Measurements from ENCODE around the gene OR6V1. TPM values are rescaled to one million over a fixed set of nuclear protein-coding genes. Genes with fewer than 3 reads are reported as not detected.

OR6V1 gene
- total RNA-seq, 3 donors from 2014 or later (not counting 1 experiment from before 2014, with no cell fraction given) = not detected

DNA sequence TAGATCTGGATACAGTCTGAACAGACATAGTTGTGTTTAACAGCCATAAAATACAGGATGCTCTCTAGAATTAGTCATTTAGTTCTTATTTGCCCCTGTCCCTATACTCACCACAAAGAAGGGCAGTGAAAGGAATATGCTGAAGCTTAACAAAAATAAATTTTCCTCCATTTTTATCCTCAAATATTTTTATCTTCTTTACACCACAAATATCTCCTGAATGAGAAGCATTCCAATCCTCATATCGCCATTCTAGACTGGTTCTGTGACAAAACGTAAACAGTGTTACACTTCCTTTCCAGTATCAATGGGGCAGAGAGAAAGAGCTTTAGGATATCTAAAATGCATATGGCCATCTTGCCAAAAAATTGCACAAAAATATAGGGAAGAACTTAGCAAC, 26.8 kb upstream of the OR6V1 start:
- ATAC-seq = no peak
- no peak for DNase-seq
- H3K36me3 Mint-ChIP-seq = no peaks in the 10 kb centered on the region
- H3K4me1 Mint-ChIP-seq = no peaks in the 10 kb centered on the region
- H3K36me3 ChIP-seq (ENCODE audit: control insufficient read depth, insufficient read depth, low read length) = no peaks in the 10 kb centered on the region
- no peaks in the 10 kb centered on the region for H3K9me3 ChIP-seq (ENCODE audit: control insufficient read depth, insufficient read depth, low read length)
- H3K4me3 ChIP-seq (ENCODE audit: low read length) = no peak overlapping the region
- no peak overlapping the region for H3K27ac ChIP-seq (ENCODE audit: low read length)
- H3K9me3 Mint-ChIP-seq = no peaks in the 10 kb centered on the region
- H3K27me3 ChIP-seq (ENCODE audit: control insufficient read depth, insufficient read depth, low read length) = no peaks in the 10 kb centered on the region
- H3K27ac Mint-ChIP-seq = no peak overlapping the region
- intact Hi-C loops (cut with micrococcal nuclease) = no loop called here
- H3K4me3 Mint-ChIP-seq = no peak overlapping the region
- peaks cover 21 to 30% of the 10 kb centered on the region in 2 donors for H3K27me3 Mint-ChIP-seq (ENCODE audit: low read depth in 2 of 2)
- no peak for TF ChIP-seq CTCF (IDR thresholded peaks at IDR 0.05)
- 100% methylated on average over 2 of the region's 2 CpGs for WGBS (ENCODE audit: insufficient coverage)
- H3K4me1 ChIP-seq (ENCODE audit: control insufficient read depth, insufficient read depth, low read length) = no peaks in the 10 kb centered on the region

GRCh38 chr7:143027032-143027431, 25.1 kb upstream of the OR6V1 start, which contains the start of gene OR9A2:
Gene OR9A2 (minus strand): TSS chr7:143027132. CDS start chr7:143027132, 0 bp downstream.
- Mint-ChIP-seq H3K4me1 (no peaks in the 10 kb centered on the region), H3K9me3 (no peaks in the 10 kb centered on the region), H3K27me3 (ENCODE audit: low read depth in 2 of 2) (peaks cover 19 to 30% of the 10 kb centered on the region in 2 donors), H3K4me3 (no peak within 1 kb of the TSS), H3K27ac (no peak within 1 kb of the TSS), H3K36me3 (no peaks in the 10 kb centered on the region)
- no peak within 1 kb of the TSS for H3K27ac ChIP-seq (ENCODE audit: low read length)
- no peaks in the 10 kb centered on the region for H3K27me3 ChIP-seq (ENCODE audit: control insufficient read depth, insufficient read depth, low read length)
- 91% methylated on average over 1 of the region's 1 CpG for WGBS (ENCODE audit: insufficient coverage)
- no peak within 1 kb of the TSS for H3K4me3 ChIP-seq (ENCODE audit: low read length)
- H3K9me3 ChIP-seq (ENCODE audit: control insufficient read depth, insufficient read depth, low read length) = no peaks in the 10 kb centered on the region
- ATAC-seq = no peak
- H3K4me1 ChIP-seq (ENCODE audit: control insufficient read depth, insufficient read depth, low read length) = no peaks in the 10 kb centered on the region
- no peak for TF ChIP-seq CTCF (IDR thresholded peaks at IDR 0.05)
- intact Hi-C loops (cut with micrococcal nuclease) = no loop called here
- DNase-seq = no peak
- no peaks in the 10 kb centered on the region for H3K36me3 ChIP-seq (ENCODE audit: control insufficient read depth, insufficient read depth, low read length)

DNA sequence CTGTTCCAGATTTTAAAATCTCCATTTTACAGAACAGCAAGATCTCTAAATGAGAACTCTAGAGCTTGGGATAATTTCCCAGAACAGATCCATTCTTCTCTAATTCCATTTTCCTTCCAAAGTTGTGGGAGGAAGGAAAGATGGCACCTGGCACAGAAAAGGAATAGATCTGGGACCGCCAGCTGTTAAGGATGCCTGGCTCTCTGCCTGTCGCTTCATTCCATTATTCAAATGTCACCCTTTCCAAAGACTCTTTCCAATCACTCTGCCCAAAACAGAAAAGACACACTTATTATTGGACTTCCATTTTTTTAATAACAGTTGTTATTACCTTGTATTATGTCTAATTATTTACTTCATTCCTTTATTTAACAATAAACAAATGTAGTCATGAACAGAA, 24.5 kb upstream of the OR6V1 start:
- Mint-ChIP-seq H3K9me3 (no peaks in the 10 kb centered on the region), H3K36me3 (no peaks in the 10 kb centered on the region), H3K4me1 (no peaks in the 10 kb centered on the region), H3K27me3 (ENCODE audit: low read depth in 2 of 2) (peaks cover 19 to 30% of the 10 kb centered on the region in 2 donors), H3K27ac (no peak overlapping the region), H3K4me3 (no peak overlapping the region)
- H3K4me1 ChIP-seq (ENCODE audit: control insufficient read depth, insufficient read depth, low read length) = no peaks in the 10 kb centered on the region
- DNase-seq (no peak), ATAC-seq (no peak)
- H3K4me3 ChIP-seq (ENCODE audit: low read length) = no peak overlapping the region
- WGBS (ENCODE audit: insufficient coverage) = 95% methylated on average over 2 of the region's 2 CpGs
- H3K27ac ChIP-seq (ENCODE audit: low read length) = no peak overlapping the region
- intact Hi-C loops (cut with micrococcal nuclease) = no loop called here
- no peaks in the 10 kb centered on the region for H3K9me3 ChIP-seq (ENCODE audit: control insufficient read depth, insufficient read depth, low read length)
- H3K36me3 ChIP-seq (ENCODE audit: control insufficient read depth, insufficient read depth, low read length) = no peaks in the 10 kb centered on the region
- H3K27me3 ChIP-seq (ENCODE audit: control insufficient read depth, insufficient read depth, low read length) = no peaks in the 10 kb centered on the region
- no peak for TF ChIP-seq CTCF (IDR thresholded peaks at IDR 0.05)

GRCh38 chr7:143038635-143039034, 13.5 kb upstream of the OR6V1 start:
- no peaks in the 10 kb centered on the region for H3K4me1 Mint-ChIP-seq
- Histone ChIP-seq H3K4me3 (ENCODE audit: low read length) (no peak overlapping the region), H3K4me1 (ENCODE audit: control insufficient read depth, insufficient read depth, low read length) (no peaks in the 10 kb centered on the region), H3K27ac (ENCODE audit: low read length) (no peak overlapping the region), H3K9me3 (ENCODE audit: control insufficient read depth, insufficient read depth, low read length) (no peaks in the 10 kb centered on the region), H3K36me3 (ENCODE audit: control insufficient read depth, insufficient read depth, low read length) (no peaks in the 10 kb centered on the region), H3K27me3 (ENCODE audit: control insufficient read depth, insufficient read depth, low read length) (no peaks in the 10 kb centered on the region)
- 87% methylated on average over 5 of the region's 5 CpGs for WGBS (ENCODE audit: insufficient coverage)
- H3K27ac Mint-ChIP-seq = no peak overlapping the region
- peaks cover 5% of the 10 kb centered on the region in 2 donors for H3K9me3 Mint-ChIP-seq
- H3K4me3 Mint-ChIP-seq = no peak overlapping the region
- no peak for TF ChIP-seq CTCF (IDR thresholded peaks at IDR 0.05)
- DNase-seq (no peak), ATAC-seq (no peak)
- intact Hi-C loops (cut with micrococcal nuclease) = no loop called here
- peaks cover 12 to 22% of the 10 kb centered on the region in 2 donors for H3K27me3 Mint-ChIP-seq (ENCODE audit: low read depth in 2 of 2)
- H3K36me3 Mint-ChIP-seq = peaks cover 6% of the 10 kb centered on the region

Measured in natural killer cell (primary cell).